ENCODE data around the gene PHRF1. TPM values are rescaled to one million over a fixed set of nuclear protein-coding genes. Genes with fewer than 3 reads are reported as not detected.

Gene PHRF1
- polyA plus RNA-seq, 2 donors: 13.7 to 28.4 TPM

GRCh38 chr11:614021-614622 is 37.9 kb downstream of the PHRF1 start:
- Histone ChIP-seq H3K27me3 (ENCODE audit: control insufficient read depth in 1 of 2, insufficient read depth in 2 of 2, low read length in 2 of 2) (no peaks in the 10 kb centered on the region), H3K27ac (ENCODE audit: low read depth in 2 of 2, low read length in 1 of 2) (peak overlapping the region; percentile 97 to 100), H3K36me3 (ENCODE audit: control insufficient read depth in 2 of 2, insufficient read depth in 2 of 2, low read length in 1 of 2) (peaks cover 14 to 47% of the 10 kb centered on the region in 2 donors), H3K4me1 (ENCODE audit: control insufficient read depth in 2 of 2, insufficient read depth in 2 of 2, low read length in 1 of 2) (peaks cover 22 to 28% of the 10 kb centered on the region in 2 donors), H3K9me3 (ENCODE audit: control insufficient read depth in 2 of 2, insufficient read depth in 1 of 2, low read depth in 1 of 2, low read length in 1 of 2) (no peaks in the 10 kb centered on the region), H3K4me3 (ENCODE audit: low read depth in 1 of 2, low read length in 2 of 2) (peak overlapping the region; percentile 53 to 79)
- whole genome bisulfite sequencing, 2 donors: 46 to 56% methylated on average over 14 of the region's 14 CpGs

- Histone ChIP-seq H3K4me1 (ENCODE audit: control insufficient read depth in 2 of 2, insufficient read depth in 2 of 2, low read length in 1 of 2) (peaks cover 22 to 28% of the 10 kb centered on the region in 2 donors), H3K36me3 (ENCODE audit: control insufficient read depth in 2 of 2, insufficient read depth in 2 of 2, low read length in 1 of 2) (peaks cover 10 to 45% of the 10 kb centered on the region in 2 donors), H3K27ac (ENCODE audit: low read depth in 2 of 2, low read length in 1 of 2) (peak overlapping the region; percentile 97 to 100), H3K9me3 (ENCODE audit: control insufficient read depth in 2 of 2, insufficient read depth in 1 of 2, low read depth in 1 of 2, low read length in 1 of 2) (no peaks in the 10 kb centered on the region), H3K4me3 (ENCODE audit: low read depth in 1 of 2, low read length in 2 of 2) (peak overlapping the region; percentile 53 to 79), H3K27me3 (ENCODE audit: control insufficient read depth in 1 of 2, insufficient read depth in 2 of 2, low read length in 2 of 2) (no peaks in the 10 kb centered on the region)
- WGBS, 2 donors: 36 to 38% methylated on average over 59 to 68 of the region's 68 CpGs
Measured at GRCh38 chr11:614623-615503, 38.6 kb downstream of the PHRF1 start.

- WGBS, 2 donors: 3 to 4% methylated on average over 52 to 66 of the region's 66 CpGs
- peak within 1 kb of the TSS; percentile 53 to 79 for H3K4me3 ChIP-seq (ENCODE audit: low read depth in 1 of 2, low read length in 2 of 2)
- H3K4me1 ChIP-seq (ENCODE audit: control insufficient read depth in 2 of 2, insufficient read depth in 2 of 2, low read length in 1 of 2): peaks cover 22 to 31% of the 10 kb centered on the region in 2 donors
- H3K27ac ChIP-seq (ENCODE audit: low read depth in 2 of 2, low read length in 1 of 2): peak within 1 kb of the TSS; percentile 97 to 100
- no peaks in the 10 kb centered on the region for H3K9me3 ChIP-seq (ENCODE audit: control insufficient read depth in 2 of 2, insufficient read depth in 1 of 2, low read depth in 1 of 2, low read length in 1 of 2)
- H3K27me3 ChIP-seq (ENCODE audit: control insufficient read depth in 1 of 2, insufficient read depth in 2 of 2, low read length in 2 of 2): no peaks in the 10 kb centered on the region
- H3K36me3 ChIP-seq (ENCODE audit: control insufficient read depth in 2 of 2, insufficient read depth in 2 of 2, low read length in 1 of 2): peaks cover 9 to 37% of the 10 kb centered on the region in 2 donors
Measured at GRCh38 chr11:615504-616319, 39.4 kb downstream of the PHRF1 start, which contains the start of gene IRF7. IRF7 (minus strand) TSS chr11:615950; CDS start chr11:615364, 586 bp downstream.

- 79 to 81% methylated on average over 38 to 39 of the region's 39 CpGs for WGBS, 2 donors
- no peak overlapping the region for H3K4me3 ChIP-seq (ENCODE audit: low read depth in 1 of 2, low read length in 2 of 2)
- H3K27me3 ChIP-seq (ENCODE audit: control insufficient read depth in 1 of 2, insufficient read depth in 2 of 2, low read length in 2 of 2): no peaks in the 10 kb centered on the region
- peaks cover 4 to 29% of the 10 kb centered on the region in 2 donors for H3K36me3 ChIP-seq (ENCODE audit: control insufficient read depth in 2 of 2, insufficient read depth in 2 of 2, low read length in 1 of 2)
- H3K27ac ChIP-seq (ENCODE audit: low read depth in 2 of 2, low read length in 1 of 2): peak overlapping the region; percentile 97 to 100
- peaks cover 22 to 31% of the 10 kb centered on the region in 2 donors for H3K4me1 ChIP-seq (ENCODE audit: control insufficient read depth in 2 of 2, insufficient read depth in 2 of 2, low read length in 1 of 2)
- H3K9me3 ChIP-seq (ENCODE audit: control insufficient read depth in 2 of 2, insufficient read depth in 1 of 2, low read depth in 1 of 2, low read length in 1 of 2): no peaks in the 10 kb centered on the region
Measured at GRCh38 chr11:616320-617198, 40.3 kb downstream of the PHRF1 start.

GRCh38 chr11:617199-617911 is 41.1 kb downstream of the PHRF1 start:
- H3K4me1 ChIP-seq (ENCODE audit: control insufficient read depth in 2 of 2, insufficient read depth in 2 of 2, low read length in 1 of 2): peaks cover 22 to 28% of the 10 kb centered on the region in 2 donors
- H3K27me3 ChIP-seq (ENCODE audit: control insufficient read depth in 1 of 2, insufficient read depth in 2 of 2, low read length in 2 of 2): no peaks in the 10 kb centered on the region
- whole genome bisulfite sequencing, 2 donors: 93 to 94% methylated on average over 52 to 57 of the region's 57 CpGs
- peaks cover 0 to 22% of the 10 kb centered on the region in 2 donors for H3K36me3 ChIP-seq (ENCODE audit: control insufficient read depth in 2 of 2, insufficient read depth in 2 of 2, low read length in 1 of 2)
- no peak overlapping the region for H3K27ac ChIP-seq (ENCODE audit: low read depth in 2 of 2, low read length in 1 of 2)
- no peak overlapping the region for H3K4me3 ChIP-seq (ENCODE audit: low read depth in 1 of 2, low read length in 2 of 2)
- H3K9me3 ChIP-seq (ENCODE audit: control insufficient read depth in 2 of 2, insufficient read depth in 1 of 2, low read depth in 1 of 2, low read length in 1 of 2): no peaks in the 10 kb centered on the region

- WGBS, 2 donors: 88 to 90% methylated on average over 25 of the region's 25 CpGs
- H3K36me3 ChIP-seq (ENCODE audit: control insufficient read depth in 2 of 2, insufficient read depth in 2 of 2, low read length in 1 of 2): peaks cover 0 to 15% of the 10 kb centered on the region in 2 donors
- H3K4me3 ChIP-seq (ENCODE audit: low read depth in 1 of 2, low read length in 2 of 2): no peak overlapping the region
- no peak overlapping the region for H3K27ac ChIP-seq (ENCODE audit: low read depth in 2 of 2, low read length in 1 of 2)
- peaks cover 20% of the 10 kb centered on the region in 2 donors for H3K4me1 ChIP-seq (ENCODE audit: control insufficient read depth in 2 of 2, insufficient read depth in 2 of 2, low read length in 1 of 2)
- H3K27me3 ChIP-seq (ENCODE audit: control insufficient read depth in 1 of 2, insufficient read depth in 2 of 2, low read length in 2 of 2): no peaks in the 10 kb centered on the region
- H3K9me3 ChIP-seq (ENCODE audit: control insufficient read depth in 2 of 2, insufficient read depth in 1 of 2, low read depth in 1 of 2, low read length in 1 of 2): no peaks in the 10 kb centered on the region
Measured at GRCh38 chr11:617912-618682, 41.8 kb downstream of the PHRF1 start.

GRCh38 chr11:618856-619627 is 42.8 kb downstream of the PHRF1 start:
- H3K4me1 ChIP-seq (ENCODE audit: control insufficient read depth in 2 of 2, insufficient read depth in 2 of 2, low read length in 1 of 2): peaks cover 13% of the 10 kb centered on the region in 2 donors
- H3K4me3 ChIP-seq (ENCODE audit: low read depth in 1 of 2, low read length in 2 of 2): no peak overlapping the region
- H3K36me3 ChIP-seq (ENCODE audit: control insufficient read depth in 2 of 2, insufficient read depth in 2 of 2, low read length in 1 of 2): peaks cover 0 to 11% of the 10 kb centered on the region in 2 donors
- whole genome bisulfite sequencing, 2 donors: 91 to 92% methylated on average over 21 to 24 of the region's 24 CpGs
- no peaks in the 10 kb centered on the region for H3K9me3 ChIP-seq (ENCODE audit: control insufficient read depth in 2 of 2, insufficient read depth in 1 of 2, low read depth in 1 of 2, low read length in 1 of 2)
- no peaks in the 10 kb centered on the region for H3K27me3 ChIP-seq (ENCODE audit: control insufficient read depth in 1 of 2, insufficient read depth in 2 of 2, low read length in 2 of 2)
- H3K27ac ChIP-seq (ENCODE audit: low read depth in 2 of 2, low read length in 1 of 2): no peak overlapping the region

All from esophagus (tissue), 2 donors.